Prostate gland (tissue), 2 donors: Measurements from ENCODE around the gene TMCC1.

Experiments
- CTCF ChIP-seq, 4 experiments: fragments of 200-600 bp in 2 of 4; fragments of 450-650 bp in 2 of 4; sonication (generic) in 2 of 4; IDR thresholded peaks; 1 replicate in 3 of 4; 2 replicates in 1 of 4; pipeline ENCODE4 v1.5.1; 2016 to 2019; ENCODE audit warnings: antibody characterized with exemption in 4 of 4, mild to moderate bottlenecking in 2 of 4, moderate library complexity in 2 of 4
- POLR2AphosphoS5 ChIP-seq: sonication (generic); formaldehyde crosslinking; IDR thresholded peaks from one replicate; pipeline ENCODE4 v1.6.1; 2017; ENCODE audit warnings: antibody characterized with exemption

- TF ChIP-seq CTCF (IDR thresholded peaks at IDR 0.05) (no peak), POLR2AphosphoS5 (no peak)
These were observed 190.4 kb downstream of the TMCC1 start for GRCh38 chr3:129702934-129703712.
